NCI-H510A (cell line): ENCODE measurements around the gene DGCR6.
"Not testable (repeated sequence)": the region's sequence is repeated elsewhere in the genome, so short reads cannot be mapped to it uniquely, and the experiment has no call there.

Experiments used
- DNase-seq: peaks from one replicate; lab custom pipeline; 2025; lab: John Stamatoyannopoulos, UW

Gene DGCR6

GRCh38 chr22:18905540-18906409 is at the start of gene DGCR6:
Gene DGCR6, plus strand, starts transcription at chr22:18906320. Its CDS starts 55 bp downstream, at chr22:18906375.
- no peak for DNase-seq

- not testable (repeated sequence) for DNase-seq
Observed at GRCh38 chr22:18859314-18859713, 46.8 kb upstream of the DGCR6 start.

GRCh38 chr22:18881260-18881659 is 24.9 kb upstream of the DGCR6 start:
- DNase-seq = not testable (repeated sequence)

- not testable (repeated sequence) for DNase-seq
Observed at GRCh38 chr22:18884465-18884864, 21.7 kb upstream of the DGCR6 start.

- no peak for DNase-seq
Observed at GRCh38 chr22:18888115-18888514, 18.0 kb upstream of the DGCR6 start.

- not testable (repeated sequence) for DNase-seq
Observed at GRCh38 chr22:18890510-18891192, 15.5 kb upstream of the DGCR6 start.

GRCh38 chr22:18893775-18894174 is 12.3 kb upstream of the DGCR6 start:
- not testable (repeated sequence) for DNase-seq

- not testable (repeated sequence) for DNase-seq
Observed at GRCh38 chr22:18896037-18896657, 10.0 kb upstream of the DGCR6 start.

- not testable (repeated sequence) for DNase-seq
Observed at GRCh38 chr22:18906410-18906745, 258 bp downstream of the DGCR6 start.

GRCh38 chr22:18906896-18907295 is 776 bp downstream of the DGCR6 start:
- no peak for DNase-seq

GRCh38 chr22:18909556-18909955 is 3.4 kb downstream of the DGCR6 start:
- no peak for DNase-seq

GRCh38 chr22:18911535-18911934 is 5.4 kb downstream of the DGCR6 start:
- not testable (repeated sequence) for DNase-seq

GRCh38 chr22:18912264-18912946 is 6.3 kb downstream of the DGCR6 start:
- not testable (repeated sequence) for DNase-seq

- DNase-seq = not testable (repeated sequence)
Observed at GRCh38 chr22:18914558-18914957, 8.4 kb downstream of the DGCR6 start.

- DNase-seq = not testable (repeated sequence)
Observed at GRCh38 chr22:18915550-18915949, 9.4 kb downstream of the DGCR6 start.

GRCh38 chr22:18917818-18918217 is 11.7 kb downstream of the DGCR6 start:
- not testable (repeated sequence) for DNase-seq

- not testable (repeated sequence) for DNase-seq
Observed at GRCh38 chr22:18920257-18920902, 14.3 kb downstream of the DGCR6 start.

- no peak for DNase-seq
Observed at GRCh38 chr22:18925368-18926064, 19.4 kb downstream of the DGCR6 start.

- DNase-seq = no peak
Observed at GRCh38 chr22:18927020-18927419, 20.9 kb downstream of the DGCR6 start.

- no peak for DNase-seq
Observed at GRCh38 chr22:18927573-18927972, 21.5 kb downstream of the DGCR6 start.

GRCh38 chr22:18929459-18929858 is 23.3 kb downstream of the DGCR6 start:
- DNase-seq = no peak
